C4-2B (cell line): ENCODE measurements around the gene EMX2.

Experiments
- H3K27ac ChIP-seq: fragments of 450-650 bp; 2 replicates; pipeline ENCODE4 v1.5.1; 2017
- ZFX ChIP-seq: fragments of 450-650 bp; IDR thresholded peaks from 2 replicates; pipeline ENCODE4 v1.6.1; 2017
- TF ChIP-seq, protein P1 (sequence below): fragments of 450-650 bp; conservative IDR thresholded peaks from 2 replicates; pipeline ENCODE4 v1.5.1; 2017; ENCODE audit warnings: mild to moderate bottlenecking

EMX2 gene

DNA sequence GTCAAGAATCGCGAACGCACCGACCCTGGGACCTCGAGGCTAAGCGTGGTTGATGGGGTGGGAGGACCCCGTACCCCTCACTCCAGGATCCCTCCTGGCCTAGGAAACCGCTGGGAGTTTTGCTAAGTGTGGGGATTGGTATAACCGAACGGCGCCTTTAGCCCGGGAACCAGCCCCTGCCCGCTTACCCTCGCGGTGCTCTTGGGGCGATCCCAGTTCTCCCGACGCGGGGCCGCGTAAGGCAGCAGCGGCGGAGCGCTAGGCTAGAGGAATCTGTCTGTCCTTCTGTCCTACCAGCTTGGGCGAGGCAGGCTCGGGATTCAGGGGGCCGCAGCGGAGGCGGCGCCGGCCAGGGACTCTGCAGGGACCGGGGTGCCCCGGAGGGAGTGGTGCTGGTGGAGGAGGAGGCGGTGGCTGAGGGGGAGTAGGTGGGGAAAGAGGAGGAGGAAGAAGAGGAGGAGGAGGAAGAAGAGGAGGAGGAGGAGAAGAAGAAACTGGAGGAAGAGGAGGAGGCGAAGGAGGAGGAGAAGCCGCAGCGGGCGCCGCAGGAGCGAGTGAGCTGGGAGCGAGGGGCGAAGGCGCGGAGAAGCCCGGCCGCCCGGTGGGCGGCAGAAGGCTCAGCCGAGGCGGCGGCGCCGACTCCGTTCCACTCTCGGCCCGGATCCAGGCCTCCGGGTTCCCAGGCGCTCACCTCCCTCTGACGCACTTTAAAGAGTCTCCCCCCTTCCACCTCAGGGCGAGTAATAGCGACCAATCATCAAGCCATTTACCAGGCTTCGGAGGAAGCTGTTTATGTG is 439 bp upstream of the EMX2 start:
- no peak overlapping the region for H3K27ac ChIP-seq
- TF ChIP-seq, protein P1, sequence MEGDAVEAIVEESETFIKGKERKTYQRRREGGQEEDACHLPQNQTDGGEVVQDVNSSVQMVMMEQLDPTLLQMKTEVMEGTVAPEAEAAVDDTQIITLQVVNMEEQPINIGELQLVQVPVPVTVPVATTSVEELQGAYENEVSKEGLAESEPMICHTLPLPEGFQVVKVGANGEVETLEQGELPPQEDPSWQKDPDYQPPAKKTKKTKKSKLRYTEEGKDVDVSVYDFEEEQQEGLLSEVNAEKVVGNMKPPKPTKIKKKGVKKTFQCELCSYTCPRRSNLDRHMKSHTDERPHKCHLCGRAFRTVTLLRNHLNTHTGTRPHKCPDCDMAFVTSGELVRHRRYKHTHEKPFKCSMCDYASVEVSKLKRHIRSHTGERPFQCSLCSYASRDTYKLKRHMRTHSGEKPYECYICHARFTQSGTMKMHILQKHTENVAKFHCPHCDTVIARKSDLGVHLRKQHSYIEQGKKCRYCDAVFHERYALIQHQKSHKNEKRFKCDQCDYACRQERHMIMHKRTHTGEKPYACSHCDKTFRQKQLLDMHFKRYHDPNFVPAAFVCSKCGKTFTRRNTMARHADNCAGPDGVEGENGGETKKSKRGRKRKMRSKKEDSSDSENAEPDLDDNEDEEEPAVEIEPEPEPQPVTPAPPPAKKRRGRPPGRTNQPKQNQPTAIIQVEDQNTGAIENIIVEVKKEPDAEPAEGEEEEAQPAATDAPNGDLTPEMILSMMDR = no peak
- no peak for TF ChIP-seq ZFX

- TF ChIP-seq ZFX = no peak
- TF ChIP-seq, protein P1 = no peak
- H3K27ac ChIP-seq = no peak overlapping the region
These were observed 868 bp downstream of the EMX2 start for GRCh38 chr10:117543225-117544003.

DNA sequence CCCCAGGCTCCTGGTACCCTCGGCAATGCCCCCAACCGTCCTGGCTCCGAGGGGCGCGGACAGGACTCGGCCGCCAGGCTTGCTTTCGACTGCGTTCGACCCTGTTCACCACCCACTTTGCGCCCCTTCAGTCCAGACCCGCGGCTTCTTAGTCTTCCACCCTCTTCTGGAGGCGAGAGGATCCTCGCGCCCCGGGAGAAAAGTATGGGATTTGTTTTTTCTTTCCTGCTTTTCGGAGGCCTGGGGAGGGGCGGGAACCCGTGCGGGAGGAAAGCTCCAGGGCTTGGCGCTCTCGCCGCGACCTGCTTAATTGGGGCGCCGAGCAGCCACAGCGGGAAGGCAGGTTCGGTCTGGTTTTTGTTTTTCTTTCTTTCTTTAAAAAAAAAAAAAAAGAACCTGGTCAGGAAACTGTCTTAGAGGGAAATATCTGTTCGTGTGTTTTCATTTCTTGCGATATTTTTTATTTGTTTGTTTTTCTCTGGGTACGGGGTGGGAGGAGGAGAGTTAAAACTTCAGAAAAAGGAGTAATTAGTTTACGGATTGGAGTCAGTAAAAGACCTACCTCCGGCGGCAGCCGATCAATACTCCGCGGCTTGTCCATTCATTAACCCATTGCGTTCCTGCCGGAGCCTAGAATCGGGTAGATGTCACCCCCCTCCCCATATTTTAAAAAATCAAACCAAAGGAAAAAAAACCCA is 1.6 kb downstream of the EMX2 start:
- no peak for TF ChIP-seq ZFX
- TF ChIP-seq, protein P1 = no peak
- H3K27ac ChIP-seq = no peak overlapping the region

- TF ChIP-seq, protein P1 = no peak
- no peak for TF ChIP-seq ZFX
- H3K27ac ChIP-seq = no peak overlapping the region
These were observed 2.2 kb downstream of the EMX2 start for GRCh38 chr10:117544711-117545140.

GRCh38 chr10:117545141-117546019 is 2.8 kb downstream of the EMX2 start:
- H3K27ac ChIP-seq = no peak overlapping the region
- TF ChIP-seq ZFX = no peak
- TF ChIP-seq, protein P1 = no peak

- H3K27ac ChIP-seq = no peak overlapping the region
- TF ChIP-seq, protein P1 = no peak
- no peak for TF ChIP-seq ZFX
These were observed 3.6 kb downstream of the EMX2 start for GRCh38 chr10:117546020-117546580.
